HepG2 (cell line): ENCODE data around the gene ZFHX3.
A peak's percentile ranks its signal among the peaks of the same experiment; 100 is the strongest.

Experiments used
- EZH2 ChIP-seq: conservative IDR thresholded peaks from 2 replicates; pipeline ENCODE4 v1.6.1; 2012; ENCODE audit warnings: mild to moderate bottlenecking, low read depth, low read length, moderate library complexity
- GATA4 ChIP-seq: sonication (generic); IDR thresholded peaks from 2 replicates; pipeline ENCODE4 v1.6.1; 2016; ENCODE audit warnings: antibody characterized with exemption, low read depth, borderline replicate concordance
- KLF16 ChIP-seq, 2 experiments: sonication (generic) in 1 of 2; formaldehyde crosslinking in 1 of 2; IDR thresholded peaks; 2 replicates each; pipeline versions ENCODE4 v1.6.1 to v1.8.0; 2016 to 2023; ENCODE audit warnings: missing genetic modification reagents in 2 of 2, missing compliant biosample characterization in 1 of 2
- RXRA ChIP-seq: sonication (generic); formaldehyde crosslinking; IDR thresholded peaks from 2 replicates; pipeline ENCODE4 v1.5.1; 2020; ENCODE audit warnings: missing genetic modification reagents
- TEAD2 ChIP-seq: sonication (generic); formaldehyde crosslinking; IDR thresholded peaks from 2 replicates; pipeline ENCODE4 v1.9.0; 2021; ENCODE audit warnings: missing genetic modification reagents

- TF ChIP-seq RXRA = peak; percentile 57; the same call in 1 of the 2 replicates
- peak in 1 of 2 experiments; percentile 58; a peak in 1 of 4 replicates for TF ChIP-seq KLF16 (CRISPR knock-in tag; IDR thresholded peaks at IDR 0.05)
- no peak for TF ChIP-seq EZH2
- no peak for TF ChIP-seq TEAD2 (CRISPR knock-in tag)
- no peak for TF ChIP-seq GATA4
Observed at GRCh38 chr16:73020409-73020884, 27.5 kb downstream of the ZFHX3 start.
